Measurements from ENCODE around the gene ZNF536.

Gene ZNF536

GRCh38 chr19:30371960-30372824 lies at the start of gene ZNF536:
TSS of gene ZNF536 (plus strand) at chr19:30372384. CDS start at chr19:30443563, 71,179 bp downstream.
- no peak for DNase-seq (ENCODE audit: low read depth)

DNA sequence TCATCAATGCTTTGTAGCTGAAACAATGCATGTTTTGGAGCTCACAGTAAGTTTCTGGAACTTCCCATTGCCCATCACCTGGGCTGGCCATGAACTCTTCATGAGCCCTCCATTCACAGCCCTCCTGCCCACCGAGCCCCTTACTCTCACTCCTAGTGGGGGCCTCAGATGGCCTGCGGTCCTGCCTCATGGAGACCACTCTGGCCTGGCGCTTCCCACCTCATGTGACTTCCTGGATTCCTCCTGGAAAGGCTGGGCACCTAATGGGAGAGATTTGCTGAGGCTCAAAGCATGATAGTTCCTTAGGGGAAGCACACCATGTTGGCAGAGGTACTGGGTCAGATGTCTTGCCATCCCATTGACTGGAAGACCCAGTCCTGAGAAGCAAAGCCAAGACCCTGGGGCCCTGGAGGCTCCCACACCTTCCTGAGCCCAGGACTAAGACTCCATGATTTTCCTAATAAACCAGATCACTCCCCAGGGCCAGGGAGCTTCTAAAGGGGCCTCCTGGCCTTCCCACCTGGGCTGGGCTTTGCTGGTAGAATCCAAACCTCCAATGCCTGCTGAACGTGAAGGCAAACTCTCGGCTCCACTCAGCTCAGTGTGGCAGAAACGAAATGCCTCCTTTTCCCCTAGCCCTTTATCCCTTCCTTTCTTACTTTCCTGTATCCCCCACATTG lies 49.4 kb upstream of the ZNF536 start:
- DNase-seq (ENCODE audit: low read depth) = no peak

DNA sequence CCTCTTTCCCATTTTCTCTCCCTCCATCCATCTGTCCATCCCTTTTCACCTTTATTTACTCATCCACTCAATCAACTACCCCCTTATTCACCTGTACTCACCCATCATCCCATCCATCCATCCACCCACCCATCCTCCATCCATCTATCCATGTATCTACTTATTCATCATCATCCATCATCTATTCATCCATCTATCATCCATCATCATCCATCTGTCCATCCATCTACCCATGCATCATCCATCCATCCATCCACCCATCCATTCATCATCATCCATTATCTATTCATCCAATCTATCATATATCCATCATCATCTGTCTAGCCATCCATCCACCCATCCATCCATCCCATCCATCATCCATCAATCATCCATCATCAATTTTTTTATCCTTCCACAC lies 48.3 kb upstream of the ZNF536 start:
- DNase-seq (ENCODE audit: low read depth) = no peak

- no peak for DNase-seq (ENCODE audit: low read depth)
These were observed 47.2 kb upstream of the ZNF536 start for GRCh38 chr19:30324982-30325381.

- DNase-seq (ENCODE audit: low read depth) = no peak
These were observed 46.4 kb upstream of the ZNF536 start for GRCh38 chr19:30325676-30326392.

- DNase-seq (ENCODE audit: low read depth) = no peak
These were observed 45.8 kb upstream of the ZNF536 start for GRCh38 chr19:30326393-30326710.

DNA sequence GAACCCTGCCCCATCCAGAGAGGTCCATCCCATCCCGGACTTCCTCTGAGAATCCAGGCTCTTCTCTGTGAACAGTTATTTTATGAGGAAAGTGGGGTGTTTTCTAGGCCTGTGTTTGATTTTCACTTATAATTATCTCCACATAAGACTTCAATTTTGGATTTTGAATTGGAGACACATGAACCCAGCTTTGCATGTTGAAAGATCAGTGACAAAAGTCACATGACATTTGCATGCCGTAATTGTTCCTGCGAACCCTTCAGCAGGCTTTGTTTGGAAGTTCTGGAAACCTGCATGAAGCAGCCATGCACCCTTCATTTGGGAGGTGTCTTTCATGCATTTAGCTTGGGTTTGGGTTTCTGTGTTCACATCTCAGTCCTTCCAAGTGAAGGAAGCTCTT lies 44.9 kb upstream of the ZNF536 start:
- no peak for DNase-seq (ENCODE audit: low read depth)

DNA sequence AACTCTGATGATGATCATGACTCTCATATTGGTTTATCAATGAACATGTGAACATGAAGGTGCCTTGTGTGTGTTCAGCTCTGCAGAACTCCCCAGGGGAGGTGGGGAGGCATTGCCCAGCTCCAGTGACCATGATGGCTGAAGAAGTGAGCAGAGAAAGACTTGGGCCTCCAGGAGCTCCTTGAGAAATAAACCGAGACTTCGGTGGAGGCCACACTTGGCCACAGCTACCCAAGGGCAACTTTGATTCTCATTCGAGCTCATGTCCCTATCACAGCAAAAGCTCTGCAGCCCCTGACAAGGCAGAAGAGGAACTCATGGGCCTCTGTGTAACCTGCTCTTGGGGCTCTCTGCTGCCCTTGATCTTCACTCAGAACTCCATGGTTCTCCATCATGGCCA lies 44.1 kb upstream of the ZNF536 start:
- no peak for DNase-seq (ENCODE audit: low read depth)

DNA sequence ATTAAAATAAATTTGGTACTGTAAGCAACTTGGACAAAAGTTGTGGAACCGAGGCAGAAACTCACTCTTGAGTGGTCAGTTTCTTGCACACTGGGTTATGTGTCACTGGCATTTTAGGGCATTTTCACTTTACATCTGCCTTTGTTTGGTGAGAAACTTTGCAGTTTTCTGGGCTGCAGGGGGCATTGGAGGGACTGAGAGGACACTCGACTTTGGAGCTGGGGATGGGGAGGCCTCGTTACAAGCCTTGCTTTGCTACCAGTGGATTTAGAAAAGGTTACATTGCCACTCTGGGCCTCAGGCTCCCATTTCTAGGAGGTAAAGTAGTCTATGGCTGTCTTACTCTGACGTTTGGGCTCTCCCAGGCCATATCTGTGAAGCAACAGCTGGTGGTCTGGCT lies 41.9 kb upstream of the ZNF536 start:
- no peak for DNase-seq (ENCODE audit: low read depth)

GRCh38 chr19:30332445-30333234 lies 39.5 kb upstream of the ZNF536 start:
- no peak for DNase-seq (ENCODE audit: low read depth)

DNA sequence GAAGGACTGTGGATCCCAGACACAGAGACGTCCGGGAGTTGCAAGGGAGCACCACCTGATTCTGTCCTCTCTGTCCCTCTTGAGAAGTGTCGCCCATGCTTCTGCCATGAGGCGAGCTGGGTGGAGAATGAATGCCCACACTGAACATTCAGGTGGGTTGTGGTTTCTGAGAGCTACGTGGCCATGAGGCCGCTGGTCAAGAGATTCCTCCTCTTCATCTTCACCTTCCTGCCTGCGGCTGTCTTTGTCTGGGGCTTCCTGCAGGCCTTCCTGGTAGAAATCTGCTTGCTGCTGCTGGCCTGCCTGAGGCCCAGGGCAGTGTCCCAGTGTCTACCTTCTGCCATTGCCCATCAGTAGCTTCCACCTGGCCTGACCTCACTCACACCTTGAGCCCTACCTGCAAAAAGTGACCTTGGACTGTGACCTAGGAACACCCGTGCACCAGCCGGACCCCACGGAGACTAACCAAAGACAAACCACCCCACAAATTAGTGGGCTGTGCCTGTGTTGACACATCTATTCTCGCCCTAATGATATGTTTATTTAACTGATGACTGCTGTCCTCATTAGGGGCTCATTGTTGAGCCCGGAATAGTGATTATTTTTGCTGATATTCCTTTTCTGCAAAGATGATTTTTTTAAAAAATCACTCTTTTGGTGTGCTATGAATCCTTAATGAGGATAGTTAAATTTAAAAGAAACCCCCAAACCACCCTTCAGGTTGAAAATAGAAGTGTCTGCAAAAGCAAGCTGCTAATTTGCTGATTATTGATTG lies 38.7 kb upstream of the ZNF536 start:
- DNase-seq (ENCODE audit: low read depth) = no peak

DNA sequence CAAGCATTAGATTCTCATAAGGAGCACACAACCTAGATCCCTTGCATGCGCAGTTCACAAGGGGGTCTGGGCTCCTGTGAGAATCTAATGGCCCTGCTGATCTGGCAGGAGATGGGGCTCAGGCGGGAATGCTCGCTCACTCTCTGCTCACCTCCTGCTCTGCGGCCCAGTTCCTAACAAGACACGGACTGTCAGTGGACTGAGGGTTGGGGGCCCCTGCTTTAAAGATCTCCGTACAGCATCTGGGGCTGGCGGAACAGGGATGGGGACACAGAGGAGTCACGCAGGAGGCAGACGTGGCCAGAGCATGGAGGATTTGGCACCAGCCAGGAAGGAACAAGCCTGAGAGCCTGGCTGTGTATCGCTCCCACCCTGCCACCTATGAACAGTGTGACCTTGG lies 37.3 kb upstream of the ZNF536 start:
- no peak for DNase-seq (ENCODE audit: low read depth)

GRCh38 chr19:30335306-30335886 lies 36.8 kb upstream of the ZNF536 start:
- DNase-seq (ENCODE audit: low read depth) = no peak

GRCh38 chr19:30336290-30336689 lies 35.9 kb upstream of the ZNF536 start:
- no peak for DNase-seq (ENCODE audit: low read depth)

DNA sequence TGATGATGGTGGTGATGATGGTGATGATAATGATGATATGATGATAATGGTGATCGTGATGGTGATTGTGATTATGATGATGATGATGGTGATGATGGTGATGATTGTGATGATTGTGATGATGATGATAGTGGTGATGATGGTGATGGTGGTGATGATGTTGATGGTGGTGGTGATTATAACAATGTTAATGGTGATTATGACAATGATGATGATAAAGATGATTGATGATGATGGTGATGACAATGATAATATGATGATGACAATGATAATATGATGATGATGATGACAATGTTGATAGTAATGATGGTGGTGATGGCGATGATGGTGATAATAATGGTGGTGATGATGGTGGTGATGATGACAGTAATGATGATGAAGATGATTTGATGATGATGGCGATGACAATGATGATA lies 34.1 kb upstream of the ZNF536 start:
- DNase-seq (ENCODE audit: low read depth) = no peak

DNA sequence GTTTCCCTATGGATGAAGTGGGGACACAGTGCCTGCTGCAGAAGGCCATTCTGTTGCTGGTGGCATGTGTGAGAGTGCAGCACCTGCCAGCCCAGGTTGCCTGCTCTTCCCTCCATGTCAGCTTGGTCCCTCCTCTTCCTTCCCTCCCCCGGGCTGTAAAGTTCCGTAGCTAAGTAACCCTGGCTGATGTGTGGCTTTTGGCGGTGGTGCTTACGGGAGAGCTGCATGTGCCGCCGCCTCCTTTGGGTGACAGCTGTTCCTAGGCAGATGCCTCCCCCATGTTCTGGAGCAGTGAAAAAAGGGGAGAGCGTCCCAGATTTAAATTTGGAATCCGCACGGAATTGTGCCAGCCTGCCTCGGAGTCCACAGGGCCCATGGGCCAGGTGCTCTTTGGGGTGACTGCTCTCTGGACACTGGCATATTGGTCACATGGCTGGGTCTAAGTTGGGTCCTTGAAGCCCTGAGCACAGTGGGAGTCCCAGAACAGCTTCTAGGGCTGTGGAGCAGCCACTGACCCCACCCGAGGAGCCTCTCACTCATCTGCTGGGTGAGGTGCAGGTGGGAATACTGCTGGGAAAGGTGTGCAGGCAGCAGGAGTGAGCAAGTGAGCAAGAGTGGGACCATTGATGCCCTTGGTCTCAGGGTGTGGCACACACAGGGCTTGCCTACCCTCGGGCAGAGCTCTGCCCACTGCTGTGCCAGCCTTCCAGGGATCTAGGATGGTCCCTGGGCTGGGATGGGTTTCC lies 33.1 kb upstream of the ZNF536 start:
- DNase-seq (ENCODE audit: low read depth) = no peak

GRCh38 chr19:30339624-30340525 lies 32.3 kb upstream of the ZNF536 start:
- DNase-seq (ENCODE audit: low read depth) = no peak

DNA sequence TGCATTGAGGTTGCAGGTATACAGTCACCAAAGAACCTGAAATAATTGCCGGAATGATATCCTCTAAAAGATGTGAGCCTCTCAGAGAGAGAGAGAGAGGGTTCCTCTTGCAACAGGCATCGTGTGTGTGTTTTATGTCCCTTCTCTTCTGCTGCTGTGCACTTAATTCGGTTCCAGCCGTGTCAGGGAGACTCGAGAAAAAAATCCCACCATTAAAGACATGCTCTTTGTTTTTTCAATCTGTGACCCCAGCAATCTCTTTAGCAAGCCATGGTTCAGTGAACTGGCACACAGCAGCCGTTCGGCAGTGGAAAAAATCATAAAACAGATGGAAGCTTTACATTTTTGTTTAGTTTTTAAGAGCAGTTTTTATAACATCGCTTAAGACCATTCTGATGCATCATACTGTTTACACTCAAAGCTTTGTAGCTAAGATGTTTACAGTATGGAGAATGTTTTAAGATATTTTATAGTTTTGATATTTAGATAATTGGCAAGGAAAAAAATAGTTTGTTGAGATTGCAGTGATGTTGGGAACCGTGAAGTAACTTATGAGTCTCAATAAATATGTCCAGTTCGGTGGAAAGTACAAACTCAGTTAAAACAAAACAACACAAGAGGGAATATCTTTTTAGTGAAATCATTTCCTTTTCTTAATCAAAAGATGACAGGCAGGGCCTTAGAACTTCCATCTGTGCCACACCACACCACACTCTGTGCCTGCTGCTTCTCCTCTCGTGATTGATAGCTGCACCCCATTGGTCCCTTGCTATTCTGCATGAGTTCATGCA lies 31.2 kb upstream of the ZNF536 start:
- DNase-seq (ENCODE audit: low read depth) = no peak

Measured in ELR (cell line).